Rectal smooth muscle tissue (tissue), 1 donor: ENCODE data around the gene KIR2DL1.
"Not testable (repeated sequence)": the region's sequence is repeated elsewhere in the genome, so short reads cannot be mapped to it uniquely, and the experiment has no call there.

ENCODE experiments used
- H3K27ac ChIP-seq: one replicate; pipeline ENCODE4 v1.7.0; 2013; ENCODE audit warnings: low read depth, low read length, inconsistent platforms
- H3K27me3 ChIP-seq: one replicate; pipeline ENCODE4 v1.7.0; 2013; ENCODE audit warnings: low read length; ENCODE audit not compliant: control insufficient read depth, insufficient read depth
- H3K36me3 ChIP-seq: one replicate; pipeline ENCODE4 v1.7.0; 2013; ENCODE audit warnings: low read length; ENCODE audit not compliant: control insufficient read depth, insufficient read depth
- H3K4me1 ChIP-seq: one replicate; pipeline ENCODE4 v1.7.0; 2013; ENCODE audit warnings: low read length; ENCODE audit not compliant: control insufficient read depth, insufficient read depth
- H3K4me3 ChIP-seq: one replicate; pipeline ENCODE4 v1.7.0; 2013; ENCODE audit warnings: low read length
- H3K9ac ChIP-seq: one replicate; pipeline ENCODE4 v1.7.0; 2013; ENCODE audit warnings: low read length

KIR2DL1 gene

GRCh38 chr19:54744080-54744479, 25.5 kb upstream of the KIR2DL1 start:
- not testable (repeated sequence) for H3K27me3 ChIP-seq, H3K36me3 ChIP-seq, H3K27ac ChIP-seq, H3K4me1 ChIP-seq, H3K9ac ChIP-seq, H3K4me3 ChIP-seq

- not testable (repeated sequence) for H3K36me3 ChIP-seq, H3K9ac ChIP-seq, H3K4me1 ChIP-seq, H3K4me3 ChIP-seq, H3K27ac ChIP-seq, H3K27me3 ChIP-seq
These were observed 21.8 kb upstream of the KIR2DL1 start for GRCh38 chr19:54747614-54748322.

GRCh38 chr19:54750276-54750675, 19.3 kb upstream of the KIR2DL1 start:
- H3K27ac ChIP-seq, H3K9ac ChIP-seq, H3K27me3 ChIP-seq, H3K4me1 ChIP-seq, H3K4me3 ChIP-seq, H3K36me3 ChIP-seq: not testable (repeated sequence)

GRCh38 chr19:54756204-54757110, 13.1 kb upstream of the KIR2DL1 start:
- not testable (repeated sequence) for H3K27me3 ChIP-seq, H3K27ac ChIP-seq, H3K4me1 ChIP-seq, H3K9ac ChIP-seq, H3K4me3 ChIP-seq, H3K36me3 ChIP-seq

GRCh38 chr19:54758577-54758976, 11.0 kb upstream of the KIR2DL1 start:
- H3K36me3 ChIP-seq, H3K9ac ChIP-seq, H3K27ac ChIP-seq, H3K27me3 ChIP-seq, H3K4me3 ChIP-seq, H3K4me1 ChIP-seq: not testable (repeated sequence)

- not testable (repeated sequence) for H3K9ac ChIP-seq
These were observed 5.4 kb upstream of the KIR2DL1 start for GRCh38 chr19:54764219-54764618.

GRCh38 chr19:54766464-54766863, 3.1 kb upstream of the KIR2DL1 start:
- not testable (repeated sequence) for H3K4me3 ChIP-seq, H3K9ac ChIP-seq, H3K36me3 ChIP-seq, H3K4me1 ChIP-seq, H3K27me3 ChIP-seq, H3K27ac ChIP-seq

More at GRCh38 chr19:54764219-54764618, 5.4 kb upstream of the KIR2DL1 start:
- H3K4me3 ChIP-seq, H3K4me1 ChIP-seq, H3K36me3 ChIP-seq, H3K27ac ChIP-seq, H3K27me3 ChIP-seq: not testable (repeated sequence)

- H3K27me3 ChIP-seq, H3K4me3 ChIP-seq, H3K27ac ChIP-seq, H3K4me1 ChIP-seq, H3K9ac ChIP-seq, H3K36me3 ChIP-seq: not testable (repeated sequence)
These were observed 918 bp downstream of the KIR2DL1 start for GRCh38 chr19:54770511-54770910.

- H3K27me3 ChIP-seq, H3K36me3 ChIP-seq, H3K4me3 ChIP-seq, H3K9ac ChIP-seq, H3K27ac ChIP-seq, H3K4me1 ChIP-seq: not testable (repeated sequence)
These were observed 1.7 kb downstream of the KIR2DL1 start for GRCh38 chr19:54771018-54771960.

GRCh38 chr19:54772666-54773065, 3.1 kb downstream of the KIR2DL1 start:
- H3K27ac ChIP-seq, H3K4me3 ChIP-seq, H3K4me1 ChIP-seq, H3K27me3 ChIP-seq, H3K36me3 ChIP-seq, H3K9ac ChIP-seq: not testable (repeated sequence)

GRCh38 chr19:54775095-54775815, 5.7 kb downstream of the KIR2DL1 start:
- not testable (repeated sequence) for H3K4me3 ChIP-seq, H3K27me3 ChIP-seq, H3K9ac ChIP-seq, H3K36me3 ChIP-seq, H3K27ac ChIP-seq, H3K4me1 ChIP-seq

GRCh38 chr19:54775830-54776229, 6.2 kb downstream of the KIR2DL1 start:
- H3K27me3 ChIP-seq, H3K4me1 ChIP-seq, H3K36me3 ChIP-seq, H3K27ac ChIP-seq, H3K9ac ChIP-seq, H3K4me3 ChIP-seq: not testable (repeated sequence)
